Fibroblast of the aortic adventitia (primary cell): ENCODE results near the gene IL16. TPM values are rescaled to one million over a fixed set of nuclear protein-coding genes. Genes with fewer than 3 reads are reported as not detected.
A peak's percentile ranks its signal among the peaks of the same experiment; 100 is the strongest.

ENCODE experiments used
- DNase-seq: peaks from one replicate; pipeline ENCODE4 v3.0.0-alpha.2; 2010; ENCODE audit warnings: low read depth
- H3K4me3 ChIP-seq: 2 replicates; pipeline ENCODE4 v1.5.1; 2011; ENCODE audit warnings: low read depth, mild to moderate bottlenecking, control low read depth, low read length, moderate library complexity
- total RNA-seq: library from RNA; depleted of rRNA; stranded (reverse); fragments of >200 nt; gene quantifications from 2 replicates; pipeline ENCODE4 v1.2.3, GENCODE V29; 2012; ENCODE audit warnings: low replicate concordance
- TF ChIP-seq, protein P1 (sequence below): IDR thresholded peaks from 2 replicates; pipeline ENCODE4 v1.5.1; 2011; ENCODE audit warnings: mild to moderate bottlenecking, low read length, control low read depth, inconsistent platforms; ENCODE audit not compliant: insufficient read depth

The IL16 gene
- total RNA-seq, 1 donor, result 1.4 TPM

DNA sequence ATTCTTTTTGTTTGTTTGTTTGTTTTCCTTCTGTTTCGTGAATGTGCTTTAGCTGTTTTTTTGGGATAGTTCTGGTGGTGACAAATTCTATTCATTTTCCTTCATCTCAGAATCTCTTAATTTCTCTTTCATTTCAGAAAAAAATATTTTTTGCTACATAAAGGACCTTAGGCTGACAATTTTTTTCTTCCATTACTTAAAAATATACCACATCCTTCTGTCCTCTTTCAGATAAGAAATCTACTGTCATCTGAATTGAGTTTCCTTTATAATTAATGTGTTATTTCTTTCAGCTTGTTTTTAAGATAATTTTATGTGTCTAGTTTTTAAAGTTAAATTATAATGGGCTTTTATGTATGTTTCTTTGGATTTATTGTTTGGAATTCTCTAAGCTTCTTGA lies 47.6 kb downstream of the IL16 start:
- no peak for DNase-seq
- TF ChIP-seq, protein P1, sequence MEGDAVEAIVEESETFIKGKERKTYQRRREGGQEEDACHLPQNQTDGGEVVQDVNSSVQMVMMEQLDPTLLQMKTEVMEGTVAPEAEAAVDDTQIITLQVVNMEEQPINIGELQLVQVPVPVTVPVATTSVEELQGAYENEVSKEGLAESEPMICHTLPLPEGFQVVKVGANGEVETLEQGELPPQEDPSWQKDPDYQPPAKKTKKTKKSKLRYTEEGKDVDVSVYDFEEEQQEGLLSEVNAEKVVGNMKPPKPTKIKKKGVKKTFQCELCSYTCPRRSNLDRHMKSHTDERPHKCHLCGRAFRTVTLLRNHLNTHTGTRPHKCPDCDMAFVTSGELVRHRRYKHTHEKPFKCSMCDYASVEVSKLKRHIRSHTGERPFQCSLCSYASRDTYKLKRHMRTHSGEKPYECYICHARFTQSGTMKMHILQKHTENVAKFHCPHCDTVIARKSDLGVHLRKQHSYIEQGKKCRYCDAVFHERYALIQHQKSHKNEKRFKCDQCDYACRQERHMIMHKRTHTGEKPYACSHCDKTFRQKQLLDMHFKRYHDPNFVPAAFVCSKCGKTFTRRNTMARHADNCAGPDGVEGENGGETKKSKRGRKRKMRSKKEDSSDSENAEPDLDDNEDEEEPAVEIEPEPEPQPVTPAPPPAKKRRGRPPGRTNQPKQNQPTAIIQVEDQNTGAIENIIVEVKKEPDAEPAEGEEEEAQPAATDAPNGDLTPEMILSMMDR, result no peak

DNA sequence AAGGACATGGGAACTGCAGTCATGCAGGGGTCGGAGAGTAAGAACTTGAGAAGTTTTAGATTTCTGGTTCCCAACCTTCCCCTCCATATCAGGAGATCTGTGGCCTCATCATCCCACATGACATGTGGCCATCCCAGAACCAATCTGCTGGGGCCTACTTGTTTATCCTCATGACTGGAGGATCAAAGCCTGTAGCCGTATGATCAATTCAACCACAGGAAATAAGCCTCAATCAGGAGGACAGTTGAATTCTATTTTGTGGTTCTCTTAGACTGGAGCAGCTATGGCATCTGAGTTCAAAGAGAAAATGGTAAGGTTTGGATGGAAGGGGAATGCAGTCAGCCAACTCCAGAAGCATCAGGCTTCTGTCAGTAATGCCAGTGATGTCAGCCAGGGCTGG lies 57.2 kb downstream of the IL16 start:
- DNase-seq, result no peak
- no peak overlapping the region for H3K4me3 ChIP-seq
- TF ChIP-seq, protein P1, result no peak

More for the DNA sequence above, 47.6 kb downstream of the IL16 start:
- H3K4me3 ChIP-seq, result no peak overlapping the region

DNA sequence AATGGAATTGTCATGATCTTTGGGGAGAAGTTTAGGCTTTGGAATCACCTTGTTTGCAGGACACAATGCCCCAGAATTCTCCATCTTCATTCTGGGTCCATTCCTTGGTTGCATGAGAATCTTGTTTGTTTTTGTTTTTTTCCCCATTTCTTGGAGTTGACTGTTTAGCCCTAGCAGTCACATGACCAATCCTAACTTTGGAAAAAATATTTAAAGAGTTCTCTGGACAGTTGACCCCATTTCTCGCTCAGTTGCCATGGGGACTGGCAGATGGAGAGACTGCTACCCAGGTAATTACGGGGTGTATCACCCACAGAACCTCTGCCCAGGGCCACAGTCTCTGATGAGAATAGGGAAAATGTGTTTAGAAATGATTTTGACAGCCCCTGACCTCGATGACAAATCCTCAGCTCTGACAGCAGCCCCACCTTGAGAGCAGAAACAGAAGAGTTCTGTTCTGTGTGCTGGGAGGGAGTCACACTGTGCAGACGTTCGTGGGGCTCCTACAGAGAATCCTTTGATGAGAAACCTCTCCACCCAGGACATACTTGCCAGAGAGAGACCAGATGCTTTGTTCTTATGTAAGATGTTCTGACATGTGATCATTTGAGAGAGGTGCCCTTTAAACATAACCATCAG lies 57.7 kb downstream of the IL16 start:
- no peak overlapping the region for H3K4me3 ChIP-seq
- TF ChIP-seq, protein P1, result no peak
- peak; percentile 37 for DNase-seq

GRCh38 chr15:81254916-81255290 lies 58.2 kb downstream of the IL16 start:
- TF ChIP-seq, protein P1, result no peak
- no peak for DNase-seq
- no peak overlapping the region for H3K4me3 ChIP-seq

- no peak overlapping the region for H3K4me3 ChIP-seq
- TF ChIP-seq, protein P1, result no peak
- no peak for DNase-seq
Observed at GRCh38 chr15:81255315-81255957, 58.8 kb downstream of the IL16 start.

- TF ChIP-seq, protein P1, result no peak
- no peak overlapping the region for H3K4me3 ChIP-seq
- DNase-seq, result no peak
Observed at GRCh38 chr15:81255958-81256320, 59.3 kb downstream of the IL16 start.
